Stimulated activated CD8-positive, alpha-beta memory T cell treated with anti-CD3 and anti-CD28 coated beads, Interleukin-7, amount 100 ng/mL, for 24 hours (primary cell): ENCODE results near the gene ZNF207.
"Not testable (repeated sequence)": the region's sequence is repeated elsewhere in the genome, so short reads cannot be mapped to it uniquely, and the experiment has no call there.

Experiments
- DNase-seq: peaks from one replicate; pipeline ENCODE4 v3.0.0-alpha.2; 2020; ENCODE audit warnings: low read depth

The ZNF207 gene

GRCh38 chr17:32335687-32336086 is 14.3 kb upstream of the ZNF207 start:
- no peak for DNase-seq

GRCh38 chr17:32341141-32341856 is 8.7 kb upstream of the ZNF207 start:
- no peak for DNase-seq

GRCh38 chr17:32341857-32342602 is 7.9 kb upstream of the ZNF207 start, which contains the start of gene C17orf75:
Gene C17orf75, minus strand, starts transcription at chr17:32342173. Its CDS starts 34 bp downstream, at chr17:32342139.
- DNase-seq = peak; percentile 64

DNA sequence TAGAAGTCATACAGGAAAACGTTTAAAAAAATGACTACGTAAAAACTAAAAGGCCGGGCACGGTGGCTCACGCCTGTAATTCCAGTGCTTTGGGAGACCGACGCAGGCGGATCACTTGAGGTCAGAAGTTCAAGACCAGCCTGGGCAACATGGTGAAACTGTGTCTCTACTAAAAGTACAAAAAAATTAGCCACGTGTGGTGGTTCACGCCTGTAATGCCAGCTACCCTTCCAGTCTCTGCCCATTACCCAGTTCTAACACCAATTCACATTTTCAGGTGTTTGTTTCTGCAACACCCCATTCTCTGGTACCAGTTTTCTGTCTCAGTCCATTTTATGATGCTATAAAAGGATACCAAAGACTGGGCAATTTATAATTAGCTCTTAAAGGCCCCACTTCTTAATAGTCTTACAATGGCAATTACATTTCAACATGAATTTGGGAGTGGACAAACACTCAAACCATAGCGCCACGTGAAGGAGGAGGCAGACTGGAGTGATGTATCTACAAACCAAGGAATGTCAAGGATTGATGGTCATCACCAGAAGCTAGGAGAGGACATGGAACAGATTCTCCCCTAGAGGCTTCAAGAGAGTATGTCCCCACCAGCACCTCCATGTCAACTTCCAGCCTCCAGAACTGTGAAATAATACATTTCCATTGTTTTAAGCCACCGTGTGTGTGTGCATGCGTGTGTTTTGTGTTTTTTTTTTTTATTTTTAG is 7.2 kb upstream of the ZNF207 start:
- DNase-seq = no peak

DNA sequence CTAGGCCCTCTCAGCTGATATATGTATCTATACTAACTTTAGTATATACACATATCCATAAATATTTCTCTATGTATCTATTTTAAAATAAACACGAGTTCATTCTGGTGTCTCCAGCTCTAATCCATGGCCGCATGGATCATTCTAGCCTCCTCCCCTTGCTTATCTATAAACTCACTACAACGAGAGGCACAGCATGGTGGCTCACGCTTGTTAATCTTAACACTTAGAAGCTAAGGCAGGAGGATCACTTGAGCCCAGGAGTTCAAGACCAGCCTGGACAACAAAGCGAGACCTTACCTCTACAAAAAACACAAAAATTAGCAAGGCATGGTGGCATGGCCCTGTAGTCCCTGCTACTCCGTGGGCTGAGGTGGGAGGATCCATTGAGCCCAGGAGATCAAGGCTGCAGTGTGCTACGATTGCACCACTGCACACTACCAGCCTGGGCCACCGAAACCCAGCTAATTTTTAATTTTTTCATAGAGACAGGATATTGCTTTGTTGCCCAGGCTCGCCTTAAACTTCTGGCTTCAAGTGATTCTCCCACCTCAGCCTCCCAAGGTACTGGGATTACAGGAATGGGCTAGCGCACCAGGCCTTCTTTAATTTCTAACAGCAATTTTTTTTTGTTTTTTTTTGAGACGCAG is 3.9 kb upstream of the ZNF207 start:
- no peak for DNase-seq

DNA sequence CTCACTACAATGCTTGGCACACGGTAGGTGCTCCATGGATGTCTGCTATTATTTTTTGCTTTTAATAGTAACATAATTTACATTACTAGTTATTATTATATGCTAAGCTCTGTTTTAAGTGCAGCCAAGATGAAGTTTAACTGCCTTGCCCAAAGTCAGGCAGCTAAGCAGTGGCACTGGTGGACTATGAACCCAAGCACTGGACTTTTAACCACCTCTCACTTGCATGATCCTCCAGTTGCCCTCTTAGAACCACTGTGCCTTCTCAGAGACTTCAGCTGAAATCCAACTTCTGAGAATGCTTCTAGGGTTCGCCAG is 1.5 kb upstream of the ZNF207 start:
- DNase-seq = no peak

DNA sequence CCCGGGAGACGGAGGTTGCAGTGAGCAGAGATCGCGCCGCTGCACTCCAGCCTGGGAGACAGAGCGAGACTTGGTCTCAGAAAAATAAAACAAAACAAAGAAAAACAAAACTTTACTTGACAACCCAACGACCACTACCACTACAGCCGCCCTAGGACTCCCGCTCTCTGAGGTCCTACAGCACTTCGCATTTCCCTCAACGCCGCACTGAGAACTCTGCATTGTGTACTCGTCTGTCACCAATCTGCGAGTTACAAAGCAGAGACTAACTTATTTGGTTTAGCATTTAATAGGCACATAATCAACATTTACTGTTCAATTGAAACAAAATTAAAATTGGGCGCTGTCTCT is 479 bp upstream of the ZNF207 start:
- no peak for DNase-seq

GRCh38 chr17:32350666-32351418 is 885 bp downstream of the ZNF207 start:
- no peak for DNase-seq

DNA sequence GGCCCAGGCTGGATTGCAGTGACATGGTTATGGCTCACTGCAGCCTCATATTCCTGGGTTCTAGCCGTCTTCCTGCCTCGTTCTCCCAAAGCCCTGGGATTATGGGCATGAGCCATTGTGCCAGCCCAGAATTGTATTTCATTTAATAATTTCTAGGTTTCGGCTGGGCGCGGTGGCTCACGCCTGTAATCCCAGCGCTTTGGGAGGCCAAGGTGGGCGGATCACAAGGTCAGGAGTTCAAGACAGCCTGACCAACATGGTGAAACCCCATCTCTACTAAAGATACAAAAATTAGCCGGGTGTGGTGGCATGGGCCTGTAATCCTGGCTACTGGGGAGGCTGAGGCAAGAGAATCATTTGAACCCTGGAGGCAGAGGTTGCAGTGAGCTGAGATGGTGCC is 2.8 kb downstream of the ZNF207 start:
- not testable (repeated sequence) for DNase-seq

DNA sequence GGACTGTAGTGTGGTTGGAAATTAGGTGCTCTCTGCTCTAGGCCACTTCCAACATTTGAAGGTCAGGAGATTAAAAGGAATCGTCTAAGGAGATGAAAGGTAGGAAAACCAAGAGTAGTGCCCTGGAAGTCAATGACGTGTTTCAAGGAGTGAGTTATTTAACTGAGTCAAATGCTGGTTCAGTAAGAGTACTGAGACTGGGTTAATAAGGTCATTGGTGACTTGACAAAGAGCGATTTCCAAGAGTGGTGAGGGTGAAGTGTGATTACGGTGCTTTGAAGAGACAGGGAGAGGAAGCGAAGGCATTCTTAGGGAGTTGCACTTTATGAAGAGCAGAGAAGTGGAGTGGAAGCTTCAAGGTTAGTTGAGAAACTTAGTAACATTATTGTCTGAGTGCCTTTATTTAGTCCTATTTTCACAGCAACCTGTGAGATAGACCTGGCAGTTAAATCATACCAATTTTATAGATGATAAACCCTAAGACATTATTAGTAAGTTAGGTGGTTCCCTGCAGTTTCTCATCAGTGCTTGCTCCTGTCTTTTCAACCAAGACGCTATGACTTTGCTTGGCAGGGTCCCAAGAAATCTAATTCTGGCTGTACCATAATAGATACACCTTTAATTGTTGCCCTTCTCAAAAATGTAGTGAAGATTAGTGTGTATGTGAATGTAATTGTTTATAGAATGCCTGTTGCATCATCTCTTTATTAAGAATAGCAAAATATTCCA is 5.9 kb downstream of the ZNF207 start:
- no peak for DNase-seq

DNA sequence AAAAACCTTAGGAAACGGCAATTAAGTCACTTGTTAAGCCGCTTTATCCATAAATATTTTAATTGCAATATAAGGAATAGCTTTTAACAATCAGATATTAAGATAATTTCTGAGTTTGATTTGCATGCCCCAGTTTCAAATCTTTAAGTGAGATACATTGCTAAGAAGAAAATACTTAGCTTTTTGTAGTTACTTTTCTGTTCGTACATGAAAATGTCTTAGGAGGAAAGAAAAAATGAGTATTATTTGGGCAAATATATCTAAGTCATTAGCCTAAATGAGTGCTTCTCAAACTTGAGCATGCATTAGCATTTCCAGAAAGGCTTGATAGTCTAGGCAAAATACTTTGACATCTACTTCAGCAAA is 6.4 kb downstream of the ZNF207 start:
- no peak for DNase-seq

GRCh38 chr17:32356750-32357149 is 6.8 kb downstream of the ZNF207 start:
- DNase-seq = no peak

DNA sequence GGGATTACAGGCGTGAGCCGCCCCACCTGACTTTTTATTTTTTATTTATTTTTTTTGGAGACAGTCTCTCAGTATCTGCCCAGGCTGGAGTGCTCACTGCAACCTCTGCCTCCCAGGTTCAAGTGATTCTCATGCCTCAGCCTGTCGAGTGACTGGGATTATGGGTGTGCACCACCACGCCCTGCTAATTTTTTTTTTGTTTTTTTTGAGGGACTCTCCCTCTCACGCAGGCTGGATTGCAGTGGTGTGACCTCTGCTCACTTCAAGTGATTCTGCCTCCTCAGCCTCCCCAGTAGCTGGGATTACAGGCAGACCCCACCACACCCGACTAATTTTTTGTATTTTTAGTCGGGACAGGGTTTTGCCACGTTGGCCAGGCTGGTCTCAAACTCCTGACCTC is 7.7 kb downstream of the ZNF207 start:
- DNase-seq = no peak

GRCh38 chr17:32361270-32361669 is 11.3 kb downstream of the ZNF207 start:
- DNase-seq = no peak

DNA sequence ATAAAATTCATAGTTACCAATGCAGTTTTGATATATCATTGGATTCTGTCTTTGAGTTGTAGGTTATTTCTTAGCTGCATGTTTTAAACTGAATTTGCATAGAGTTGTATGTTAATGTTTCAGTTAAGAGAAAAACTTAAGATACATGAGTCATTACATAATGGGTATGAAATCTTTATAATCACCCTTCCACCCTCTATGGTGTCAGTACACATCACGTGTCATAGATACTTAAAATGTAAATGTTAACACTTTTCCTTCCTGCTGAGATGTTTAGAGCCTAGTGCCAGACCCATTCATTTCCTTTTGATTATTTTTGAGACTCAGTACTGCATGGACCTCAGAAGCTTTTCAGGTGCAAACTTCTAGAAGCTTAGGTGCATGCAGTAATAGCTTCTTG is 20.5 kb downstream of the ZNF207 start:
- DNase-seq = no peak

GRCh38 chr17:32382526-32383223 is 32.7 kb downstream of the ZNF207 start:
- DNase-seq = no peak

DNA sequence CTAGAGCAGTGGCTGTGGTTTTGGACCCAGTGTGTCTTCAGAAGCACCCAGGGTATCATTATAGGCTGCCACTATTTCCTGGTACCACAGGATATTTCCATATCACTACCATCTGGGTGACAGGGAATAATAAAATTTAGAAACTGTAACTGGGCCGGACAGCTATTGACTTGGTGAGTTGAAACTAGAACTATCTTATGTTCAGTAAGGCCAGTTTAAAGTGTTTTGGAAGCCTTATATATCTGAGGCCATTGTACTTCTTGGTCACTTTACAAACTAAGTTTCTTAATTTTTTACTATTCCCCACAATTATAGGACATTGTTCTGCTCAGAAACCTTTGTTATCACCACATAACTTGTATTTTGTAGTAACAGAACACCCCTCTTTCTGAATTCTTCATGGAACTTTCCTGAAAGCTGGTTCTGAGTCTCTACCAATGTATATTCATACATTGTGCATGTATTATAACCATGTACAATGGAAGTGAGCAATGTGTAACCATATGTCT is 34.0 kb downstream of the ZNF207 start:
- no peak for DNase-seq

DNA sequence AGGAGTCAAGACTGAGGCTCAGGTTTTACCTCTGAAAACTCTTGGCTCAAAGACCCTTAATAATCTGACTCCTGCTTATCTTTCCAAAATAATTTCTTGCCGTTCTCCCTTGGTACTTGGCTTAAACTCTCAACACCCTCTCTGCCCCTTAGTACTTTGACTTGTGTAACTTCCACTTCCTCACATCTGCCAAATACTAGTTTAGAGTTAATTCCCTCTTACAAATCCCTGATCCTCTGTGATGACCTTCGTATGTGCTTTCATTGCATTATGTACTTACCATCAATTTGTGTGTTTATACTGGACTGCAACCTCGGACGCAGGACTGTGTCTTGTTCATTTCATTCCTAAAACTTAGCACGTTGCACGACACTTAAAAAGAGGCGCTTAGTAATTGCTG is 35.2 kb downstream of the ZNF207 start:
- DNase-seq = no peak

DNA sequence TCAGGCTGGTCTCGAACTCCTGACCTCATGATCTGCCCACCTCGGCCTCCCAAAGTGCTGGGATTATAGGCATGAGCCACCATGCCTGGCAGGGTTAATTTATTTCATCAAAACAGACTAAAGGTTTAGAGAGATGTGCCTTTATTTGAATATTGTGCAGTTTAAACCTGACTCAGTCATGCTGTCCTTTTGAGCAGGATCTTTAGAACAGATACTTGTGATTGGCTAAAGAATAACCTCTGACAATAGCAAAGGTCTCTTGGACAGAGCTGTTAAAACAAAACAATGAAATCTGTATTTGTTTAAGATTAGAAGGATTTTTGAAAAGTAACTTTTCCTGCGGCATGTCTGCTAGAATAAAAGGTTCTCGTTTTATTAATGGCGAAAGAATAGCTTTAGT is 36.0 kb downstream of the ZNF207 start:
- DNase-seq = no peak

- DNase-seq = no peak
These were observed 36.9 kb downstream of the ZNF207 start for GRCh38 chr17:32386844-32387243.

DNA sequence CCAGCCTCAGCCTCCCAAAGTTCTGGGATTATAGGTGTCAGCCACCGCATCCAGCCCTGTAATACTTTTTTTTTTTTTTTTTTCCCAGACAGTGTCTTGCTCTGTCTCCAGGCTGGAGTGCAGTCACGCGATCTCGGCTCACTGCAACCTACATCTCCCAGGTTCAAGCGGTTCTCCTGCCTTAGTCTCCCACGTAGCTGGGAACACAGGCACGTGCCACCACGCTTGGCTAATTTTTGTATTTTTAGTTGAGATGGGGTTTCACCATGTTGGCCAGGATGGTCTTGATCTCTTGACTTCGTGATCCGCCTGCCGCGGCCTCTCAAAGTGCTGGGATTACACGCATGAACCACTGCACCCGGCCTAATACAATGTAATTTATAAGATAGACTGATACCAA is 38.2 kb downstream of the ZNF207 start:
- not testable (repeated sequence) for DNase-seq
